ENCODE data around the gene ADGRA1. TPM values are rescaled to one million over a fixed set of nuclear protein-coding genes. Genes with fewer than 3 reads are reported as not detected.

ADGRA1 gene
- total RNA-seq, 2 experiments from 2014 or later = not detected

DNA sequence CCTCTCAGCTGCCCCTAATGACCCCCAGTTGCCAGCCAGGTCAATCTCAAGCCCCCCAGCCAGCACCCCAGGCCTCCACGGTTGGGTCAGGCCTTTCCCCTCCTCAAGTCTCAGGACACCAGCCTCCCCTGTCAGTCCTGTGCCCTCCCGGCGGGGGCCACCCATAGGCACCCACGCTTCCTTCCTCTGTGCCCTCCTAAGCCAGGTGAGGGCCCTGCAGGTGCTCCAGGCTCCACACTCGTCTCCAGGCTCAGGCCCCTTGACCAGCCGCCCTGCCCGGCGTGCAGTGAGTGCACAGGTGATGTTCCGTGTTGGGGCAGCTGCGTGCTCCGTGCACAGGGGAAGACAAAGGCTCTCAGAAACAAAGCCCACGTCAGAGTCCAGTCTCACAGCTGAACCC, 26.8 kb upstream of the ADGRA1 start:
- no peak overlapping the region for H3K4me3 Mint-ChIP-seq
- no peaks in the 10 kb centered on the region for H3K27me3 Mint-ChIP-seq
- DNase-seq = no peak
- no peak for ATAC-seq
- no peaks in the 10 kb centered on the region for H3K36me3 Mint-ChIP-seq
- no peaks in the 10 kb centered on the region for H3K9me3 Mint-ChIP-seq (ENCODE audit: low read depth)
- peaks cover 16% of the 10 kb centered on the region for H3K4me1 Mint-ChIP-seq
- CTCF ChIA-PET = no interaction called here
- no peak overlapping the region for H3K27ac Mint-ChIP-seq

- no peak overlapping the region for H3K27ac Mint-ChIP-seq
- ATAC-seq = no peak
- H3K4me3 Mint-ChIP-seq = no peak overlapping the region
- no peaks in the 10 kb centered on the region for H3K36me3 Mint-ChIP-seq
- no peaks in the 10 kb centered on the region for H3K9me3 Mint-ChIP-seq (ENCODE audit: low read depth)
- CTCF ChIA-PET = no interaction called here
- H3K4me1 Mint-ChIP-seq = peaks cover 16% of the 10 kb centered on the region
- no peak for DNase-seq
- H3K27me3 Mint-ChIP-seq = no peaks in the 10 kb centered on the region
Observed at GRCh38 chr10:133061296-133062038, 26.3 kb upstream of the ADGRA1 start.

- DNase-seq (no peak), ATAC-seq (no peak)
- peaks cover 16% of the 10 kb centered on the region for H3K4me1 Mint-ChIP-seq
- no peaks in the 10 kb centered on the region for H3K9me3 Mint-ChIP-seq (ENCODE audit: low read depth)
- H3K36me3 Mint-ChIP-seq = no peaks in the 10 kb centered on the region
- no peak overlapping the region for H3K27ac Mint-ChIP-seq
- H3K4me3 Mint-ChIP-seq = no peak overlapping the region
- H3K27me3 Mint-ChIP-seq = no peaks in the 10 kb centered on the region
- CTCF ChIA-PET = no interaction called here
Observed at GRCh38 chr10:133062085-133062484, 25.6 kb upstream of the ADGRA1 start.

- CTCF ChIA-PET = no interaction called here
- no peak for DNase-seq
- ATAC-seq = no peak
- Mint-ChIP-seq H3K36me3 (no peaks in the 10 kb centered on the region), H3K27ac (no peak overlapping the region), H3K27me3 (no peaks in the 10 kb centered on the region), H3K4me1 (peaks cover 13% of the 10 kb centered on the region), H3K4me3 (no peak overlapping the region), H3K9me3 (ENCODE audit: low read depth) (no peaks in the 10 kb centered on the region)
Observed at GRCh38 chr10:133062635-133063034, 25.1 kb upstream of the ADGRA1 start.

- no peaks in the 10 kb centered on the region for H3K36me3 Mint-ChIP-seq
- ATAC-seq (no peak), DNase-seq (no peak)
- CTCF ChIA-PET = no interaction called here
- no peak overlapping the region for H3K4me3 Mint-ChIP-seq
- H3K4me1 Mint-ChIP-seq = no peaks in the 10 kb centered on the region
- no peaks in the 10 kb centered on the region for H3K27me3 Mint-ChIP-seq
- no peaks in the 10 kb centered on the region for H3K9me3 Mint-ChIP-seq (ENCODE audit: low read depth)
- no peak overlapping the region for H3K27ac Mint-ChIP-seq
Observed at GRCh38 chr10:133067149-133068105, 20.3 kb upstream of the ADGRA1 start.

GRCh38 chr10:133068111-133069032, 19.4 kb upstream of the ADGRA1 start:
- H3K27me3 Mint-ChIP-seq = no peaks in the 10 kb centered on the region
- CTCF ChIA-PET = no interaction called here
- H3K9me3 Mint-ChIP-seq (ENCODE audit: low read depth) = no peaks in the 10 kb centered on the region
- ATAC-seq (no peak), DNase-seq (no peak)
- no peak overlapping the region for H3K27ac Mint-ChIP-seq
- no peaks in the 10 kb centered on the region for H3K36me3 Mint-ChIP-seq
- no peak overlapping the region for H3K4me3 Mint-ChIP-seq
- H3K4me1 Mint-ChIP-seq = no peaks in the 10 kb centered on the region

GRCh38 chr10:133069033-133069525, 18.6 kb upstream of the ADGRA1 start:
- no peaks in the 10 kb centered on the region for H3K9me3 Mint-ChIP-seq (ENCODE audit: low read depth)
- no peak for ATAC-seq

GRCh38 chr10:133070405-133070804, 17.3 kb upstream of the ADGRA1 start:
- no peaks in the 10 kb centered on the region for H3K27me3 Mint-ChIP-seq
- H3K4me3 Mint-ChIP-seq = no peak overlapping the region
- H3K4me1 Mint-ChIP-seq = no peaks in the 10 kb centered on the region
- no peak for ATAC-seq
- no peak for DNase-seq
- no peak overlapping the region for H3K27ac Mint-ChIP-seq
- CTCF ChIA-PET = no interaction called here
- H3K36me3 Mint-ChIP-seq = no peaks in the 10 kb centered on the region
- no peaks in the 10 kb centered on the region for H3K9me3 Mint-ChIP-seq (ENCODE audit: low read depth)

More at GRCh38 chr10:133069033-133069525, 18.6 kb upstream of the ADGRA1 start:
- DNase-seq = no peak
- CTCF ChIA-PET = no interaction called here
- H3K4me3 Mint-ChIP-seq = no peak overlapping the region
- no peaks in the 10 kb centered on the region for H3K4me1 Mint-ChIP-seq
- no peaks in the 10 kb centered on the region for H3K27me3 Mint-ChIP-seq
- H3K27ac Mint-ChIP-seq = no peak overlapping the region
- no peaks in the 10 kb centered on the region for H3K36me3 Mint-ChIP-seq

DNA sequence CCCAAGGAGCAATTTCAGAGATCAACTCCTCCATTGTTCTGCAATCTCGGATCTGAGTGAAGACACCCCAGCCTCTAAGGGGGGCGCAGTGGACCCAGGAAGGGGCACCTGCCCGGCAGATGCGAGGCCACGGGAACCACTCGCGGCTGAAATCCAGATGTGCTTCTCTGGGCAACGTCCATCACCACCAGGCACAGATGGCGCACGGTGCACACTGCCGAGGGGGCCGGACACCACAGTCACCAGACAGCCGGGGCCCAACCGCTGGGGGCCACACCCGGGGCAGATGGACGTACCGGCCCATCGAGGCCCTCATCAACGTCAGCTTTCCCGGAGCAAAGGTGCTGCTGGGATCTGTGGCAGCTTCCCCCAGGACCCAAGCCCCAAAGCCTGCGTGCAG, 16.9 kb upstream of the ADGRA1 start:
- no peaks in the 10 kb centered on the region for H3K27me3 Mint-ChIP-seq
- H3K4me1 Mint-ChIP-seq = no peaks in the 10 kb centered on the region
- CTCF ChIA-PET = no interaction called here
- H3K9me3 Mint-ChIP-seq (ENCODE audit: low read depth) = no peaks in the 10 kb centered on the region
- DNase-seq = no peak
- H3K27ac Mint-ChIP-seq = no peak overlapping the region
- H3K36me3 Mint-ChIP-seq = no peaks in the 10 kb centered on the region
- no peak overlapping the region for H3K4me3 Mint-ChIP-seq
- ATAC-seq = no peak

DNA sequence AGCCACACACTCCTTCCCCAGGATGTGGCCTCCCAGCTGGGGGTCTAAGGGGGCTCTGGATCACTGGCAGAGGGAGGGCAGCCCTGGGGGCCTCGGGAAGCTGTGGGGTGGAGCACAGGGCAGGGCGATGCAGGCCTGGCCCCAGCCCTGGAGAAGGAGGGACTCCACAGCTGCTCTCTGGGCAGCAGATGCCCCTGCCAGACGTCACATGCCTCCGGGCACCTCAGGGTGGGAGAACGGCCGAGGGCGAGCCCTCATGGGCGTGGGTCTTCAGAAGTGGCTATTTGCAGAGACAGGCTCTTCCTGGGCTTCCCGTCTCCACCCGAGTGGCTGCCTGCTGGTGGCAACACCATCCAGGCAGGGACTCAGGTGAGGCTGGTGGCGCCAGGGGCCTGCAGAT, 16.0 kb upstream of the ADGRA1 start:
- ATAC-seq = no peak
- H3K4me3 Mint-ChIP-seq = no peak overlapping the region
- CTCF ChIA-PET = no interaction called here
- H3K36me3 Mint-ChIP-seq = no peaks in the 10 kb centered on the region
- no peaks in the 10 kb centered on the region for H3K9me3 Mint-ChIP-seq (ENCODE audit: low read depth)
- H3K4me1 Mint-ChIP-seq = no peaks in the 10 kb centered on the region
- DNase-seq = no peak
- H3K27ac Mint-ChIP-seq = no peak overlapping the region
- no peaks in the 10 kb centered on the region for H3K27me3 Mint-ChIP-seq

DNA sequence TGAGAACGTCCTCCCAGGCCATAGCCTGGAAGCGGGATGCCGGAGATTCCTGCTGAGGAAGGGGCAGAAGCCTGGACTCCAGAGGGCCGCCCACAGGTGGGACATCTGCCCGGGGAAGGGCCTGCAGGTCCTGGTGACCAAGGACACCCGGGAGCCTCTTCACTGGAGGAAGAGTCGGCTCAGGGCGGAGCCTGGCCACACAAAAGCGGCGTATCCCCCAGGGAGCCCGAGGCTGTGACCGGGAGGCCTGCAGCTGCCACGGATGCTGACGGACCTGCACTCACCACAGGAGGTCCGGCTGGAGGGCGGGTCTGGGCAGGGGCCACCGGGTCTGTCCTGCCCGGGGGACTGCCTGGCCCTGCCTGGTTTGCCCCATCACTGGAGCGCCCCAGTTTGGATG, 15.5 kb upstream of the ADGRA1 start:
- DNase-seq = no peak
- CTCF ChIA-PET = no interaction called here
- Mint-ChIP-seq H3K36me3 (no peaks in the 10 kb centered on the region), H3K9me3 (ENCODE audit: low read depth) (no peaks in the 10 kb centered on the region), H3K27ac (no peak overlapping the region), H3K4me1 (no peaks in the 10 kb centered on the region), H3K27me3 (no peaks in the 10 kb centered on the region), H3K4me3 (no peak overlapping the region)
- ATAC-seq = no peak

GRCh38 chr10:133072720-133073390, 14.9 kb upstream of the ADGRA1 start:
- no peaks in the 10 kb centered on the region for H3K9me3 Mint-ChIP-seq (ENCODE audit: low read depth)
- DNase-seq (no peak), ATAC-seq (no peak)
- H3K36me3 Mint-ChIP-seq = no peaks in the 10 kb centered on the region
- no peak overlapping the region for H3K4me3 Mint-ChIP-seq
- no peak overlapping the region for H3K27ac Mint-ChIP-seq
- H3K4me1 Mint-ChIP-seq = no peaks in the 10 kb centered on the region
- H3K27me3 Mint-ChIP-seq = no peaks in the 10 kb centered on the region
- CTCF ChIA-PET = no interaction called here

All from activated CD8-positive, alpha-beta memory T cell treated with anti-CD3 and anti-CD28 coated beads, Interleukin-2, amount 10 ng/mL, durations not matched to agents 7 days and 5 days (primary cell).